PC-9 (cell line): ENCODE data around the gene PYHIN1. TPM values are rescaled to one million over a fixed set of nuclear protein-coding genes. Genes with fewer than 3 reads are reported as not detected.

ENCODE experiments used
- BruUV-seq: library from RNA; stranded (reverse); fragments of 400-500 nt; replicated peaks from 2 replicates; lab custom pipeline; 2021; lab: Mats Ljungman, UMichigan
- CTCF ChIA-PET: fragments of 300-600 bp; sonication (Branson Sonifier 250); formaldehyde crosslinking; loops from one replicate; lab custom pipeline; 2022; ENCODE audit warnings: antibody characterized with exemption; lab: Charles Lee
- POLR2A ChIA-PET: fragments of 300-600 bp; sonication (Branson Sonifier 250); formaldehyde crosslinking; loops from one replicate; lab custom pipeline; 2022; ENCODE audit warnings: antibody characterized with exemption; ENCODE audit not compliant: unreplicated experiment; lab: Charles Lee
- DNase-seq, 2 experiments: peaks; one replicate each; pipeline versions ENCODE4 v3.0.0 to v3.0.0-alpha.2; 2015 to 2022; ENCODE audit warnings: mixed read lengths in 1 of 2
- H2AFZ ChIP-seq: fragments of 200-600 bp; sonication (generic); 2 replicates; pipeline ENCODE4 v1.8.1; 2017; ENCODE audit warnings: antibody characterized with exemption
- H3F3A ChIP-seq: fragments of 200-600 bp; sonication (generic); 2 replicates; pipeline ENCODE4 v1.8.1; 2017; ENCODE audit warnings: antibody characterized with exemption, mild to moderate bottlenecking, low read depth; ENCODE audit not compliant: insufficient read depth
- H3K27ac ChIP-seq: fragments of 200-600 bp; sonication (generic); 2 replicates; pipeline ENCODE4 v1.6.1; 2016; ENCODE audit warnings: mixed run types
- H3K27me3 ChIP-seq: fragments of 200-600 bp; sonication (generic); 2 replicates; pipeline ENCODE4 v1.6.1; 2016; ENCODE audit warnings: low read depth, mixed run types; ENCODE audit not compliant: insufficient read depth
- H3K36me3 ChIP-seq: fragments of 200-600 bp; sonication (generic); 2 replicates; pipeline ENCODE4 v1.6.1; 2016; ENCODE audit warnings: low read depth, mixed run types
- H3K4me1 ChIP-seq: fragments of 200-600 bp; sonication (generic); replicated peaks from 2 replicates; pipeline ENCODE4 v1.6.1; 2016; ENCODE audit warnings: mixed run types; ENCODE audit not compliant: insufficient read depth
- H3K4me2 ChIP-seq: fragments of 200-600 bp; sonication (generic); 2 replicates; pipeline ENCODE4 v1.6.1; 2017; ENCODE audit warnings: mixed run types
- H3K4me3 ChIP-seq: fragments of 200-600 bp; sonication (generic); 2 replicates; pipeline ENCODE4 v1.6.1; 2016; ENCODE audit warnings: mixed run types
- H3K79me2 ChIP-seq: fragments of 200-600 bp; sonication (generic); 2 replicates; pipeline ENCODE4 v1.6.1; 2017; ENCODE audit warnings: low read depth, mixed run types
- H3K9me2 ChIP-seq: fragments of 200-600 bp; sonication (generic); 2 replicates; pipeline ENCODE4 v1.8.1; 2017; ENCODE audit warnings: mild to moderate bottlenecking; ENCODE audit not compliant: insufficient read depth
- H3K9me3 ChIP-seq: fragments of 200-600 bp; sonication (generic); 2 replicates; pipeline ENCODE4 v1.8.1; 2016; ENCODE audit warnings: low read depth; ENCODE audit not compliant: insufficient read depth
- H4K20me1 ChIP-seq: fragments of 200-600 bp; sonication (generic); 2 replicates; pipeline ENCODE4 v1.8.1; 2017; ENCODE audit not compliant: insufficient read depth
- CTCF ChIP-seq: fragments of 200-600 bp; sonication (generic); conservative IDR thresholded peaks from 2 replicates; pipeline ENCODE4 v1.6.1; 2017; ENCODE audit warnings: mixed run types, antibody characterized with exemption, mild to moderate bottlenecking, moderate library complexity
- EZH2 ChIP-seq: fragments of 200-600 bp; sonication (generic); IDR thresholded peaks from 2 replicates; pipeline ENCODE4 v1.8.0; 2017; ENCODE audit warnings: antibody characterized with exemption, low read depth
- intact Hi-C: fragments of 100-400 bp; cut with micrococcal nuclease; formaldehyde crosslinking; loops from one replicate; pipeline ENCODE4 v1.10.0; 2022; ENCODE audit not compliant: unreplicated experiment
- total RNA-seq: library from RNA; stranded (reverse); gene quantifications from 2 replicates; pipeline ENCODE4 v1.2.3, GENCODE V29; 2021

The PYHIN1 gene
- total RNA-seq, 1 experiment from 2014 or later, result not detected

DNA sequence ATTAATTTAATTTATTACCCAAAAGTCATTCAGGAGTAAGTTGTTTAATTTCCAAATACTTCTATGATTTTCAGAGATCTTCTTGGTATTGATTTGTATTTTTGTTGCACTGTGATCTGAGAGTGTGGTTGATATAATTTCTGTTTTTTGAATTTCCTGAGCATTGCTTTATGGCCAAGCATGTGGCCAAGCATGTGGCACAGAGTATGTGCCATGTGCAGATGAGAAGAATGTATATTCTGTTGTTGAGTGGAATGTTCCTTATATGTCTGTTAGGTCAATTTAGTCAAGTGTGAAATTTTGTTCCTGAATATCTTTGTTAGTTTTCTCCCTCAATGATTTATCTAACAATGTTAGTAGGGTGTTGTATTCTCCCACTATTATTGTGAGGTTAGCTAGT lies 53.0 kb downstream of the PYHIN1 start:
- no peaks in the 10 kb centered on the region for H3F3A ChIP-seq
- POLR2A ChIA-PET, result no interaction called here
- no peak for DNase-seq
- no peaks in the 10 kb centered on the region for H3K36me3 ChIP-seq
- H3K4me3 ChIP-seq, result no peak overlapping the region
- BruUV-seq, result no TSS peak
- H3K9me3 ChIP-seq, result no peaks in the 10 kb centered on the region
- CTCF ChIA-PET, result no interaction called here
- no peak overlapping the region for H2AFZ ChIP-seq
- no peak overlapping the region for H3K27ac ChIP-seq
- H3K4me1 ChIP-seq, result no peaks in the 10 kb centered on the region
- no peaks in the 10 kb centered on the region for H3K9me2 ChIP-seq
- no peak overlapping the region for H3K4me2 ChIP-seq
- H3K27me3 ChIP-seq, result no peaks in the 10 kb centered on the region
- no peaks in the 10 kb centered on the region for H3K79me2 ChIP-seq
- TF ChIP-seq CTCF, result no peak
- no peaks in the 10 kb centered on the region; the same call in 1 of the 2 replicates for H4K20me1 ChIP-seq
- intact Hi-C loops, result no loop called here

GRCh38 chr1:158989424-158989823 lies 58.1 kb downstream of the PYHIN1 start:
- no peak overlapping the region for H3K4me3 ChIP-seq
- H3K4me2 ChIP-seq, result no peak overlapping the region
- ChIA-PET POLR2A (no interaction called here), CTCF (no interaction called here)
- BruUV-seq, result no TSS peak
- H4K20me1 ChIP-seq, result no peaks in the 10 kb centered on the region; the same call in 1 of the 2 replicates
- no peak overlapping the region for H2AFZ ChIP-seq
- no peak for TF ChIP-seq CTCF
- TF ChIP-seq EZH2, result no peak
- no peaks in the 10 kb centered on the region for H3K79me2 ChIP-seq
- no peaks in the 10 kb centered on the region for H3K4me1 ChIP-seq
- H3K36me3 ChIP-seq, result no peaks in the 10 kb centered on the region
- intact Hi-C loops, result no loop called here
- H3K9me3 ChIP-seq, result no peaks in the 10 kb centered on the region
- no peak overlapping the region for H3K27ac ChIP-seq
- DNase-seq, result no peak
- no peaks in the 10 kb centered on the region for H3K27me3 ChIP-seq
- no peaks in the 10 kb centered on the region for H3K9me2 ChIP-seq
- no peaks in the 10 kb centered on the region for H3F3A ChIP-seq

DNA sequence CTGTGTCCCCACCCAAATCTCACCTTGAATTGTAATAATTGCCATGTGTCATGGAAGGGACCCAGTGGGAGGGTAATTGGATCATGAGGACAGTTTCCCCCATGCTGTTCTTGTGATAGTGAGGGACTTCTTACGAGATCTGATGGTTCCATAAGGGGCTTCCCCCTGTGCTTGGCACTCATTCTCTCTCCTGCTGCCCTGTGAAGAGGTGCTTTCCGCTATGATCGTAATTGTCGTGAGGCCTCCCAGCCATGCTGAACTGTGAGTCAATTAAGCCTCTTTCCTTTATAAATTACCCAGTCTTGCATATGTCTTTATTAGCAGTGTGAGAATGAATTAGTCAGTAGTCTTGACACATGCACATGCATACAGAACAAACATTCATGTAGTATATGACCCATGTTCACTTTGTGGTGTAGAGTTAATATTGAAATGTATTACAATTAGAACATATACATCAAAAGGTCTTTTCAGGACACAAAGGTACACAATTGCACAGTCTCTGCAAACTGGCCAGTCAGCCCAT lies 61.5 kb downstream of the PYHIN1 start:
- H3K4me1 ChIP-seq, result no peaks in the 10 kb centered on the region
- H3K79me2 ChIP-seq, result no peaks in the 10 kb centered on the region
- H3K27me3 ChIP-seq, result no peaks in the 10 kb centered on the region
- DNase-seq, result no peak
- POLR2A ChIA-PET, result no interaction called here
- intact Hi-C loops, result no loop called here
- no peaks in the 10 kb centered on the region for H3K9me2 ChIP-seq
- H4K20me1 ChIP-seq, result no peaks in the 10 kb centered on the region
- no peak overlapping the region for H3K4me3 ChIP-seq
- no peak overlapping the region for H3K4me2 ChIP-seq
- H2AFZ ChIP-seq, result no peak overlapping the region
- no peak overlapping the region for H3K27ac ChIP-seq
- no TSS peak for BruUV-seq
- TF ChIP-seq EZH2 (no peak), CTCF (no peak)
- H3F3A ChIP-seq, result no peaks in the 10 kb centered on the region
- H3K36me3 ChIP-seq, result no peaks in the 10 kb centered on the region
- CTCF ChIA-PET, result no interaction called here
- H3K9me3 ChIP-seq, result no peaks in the 10 kb centered on the region
